Measurements from ENCODE around the gene TLR6.
"Not testable (repeated sequence)": the region's sequence is repeated elsewhere in the genome, so short reads cannot be mapped to it uniquely, and the experiment has no call there.

Gene TLR6

DNA sequence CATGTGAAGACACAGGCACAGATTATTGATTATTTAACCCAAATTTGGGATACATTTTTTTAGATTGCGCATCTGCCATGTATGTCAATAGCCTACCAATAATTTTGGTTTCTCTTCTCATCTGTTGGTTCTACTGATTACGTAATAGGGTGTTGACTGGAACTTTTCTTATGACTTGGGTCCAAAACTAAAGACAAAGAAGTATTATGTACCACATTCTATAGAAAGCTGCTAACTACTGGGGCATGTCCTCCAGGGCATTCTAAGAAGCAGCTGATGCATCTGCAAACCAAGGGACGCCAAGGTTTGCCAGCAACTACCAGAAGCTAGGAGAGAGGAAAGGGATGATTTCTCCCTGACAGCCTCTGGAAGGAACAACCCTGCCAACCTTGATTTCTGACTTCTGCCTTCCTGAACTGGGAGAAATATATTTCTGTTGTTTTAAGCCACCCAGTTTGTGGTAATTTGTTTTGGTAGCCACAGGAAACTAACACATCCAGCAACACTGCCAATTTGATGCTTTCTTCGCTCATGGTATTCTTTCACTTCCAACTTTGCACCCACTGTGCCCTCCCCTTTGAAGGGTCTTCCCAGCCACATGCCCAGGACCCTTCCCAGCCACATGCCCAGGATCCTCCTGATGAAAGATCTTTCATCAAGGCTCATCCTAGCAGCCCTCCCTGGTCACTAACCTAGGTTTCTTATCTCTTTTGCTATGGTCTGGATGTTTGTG is 36.1 kb downstream of the TLR6 start:
- no peaks in the 10 kb centered on the region for H3K36me3 ChIP-seq (ENCODE audit: control insufficient read depth, low read depth, low read length)
- H3K27ac ChIP-seq (ENCODE audit: low read length) = no peak overlapping the region
- no peaks in the 10 kb centered on the region for H3K27me3 ChIP-seq (ENCODE audit: control insufficient read depth, insufficient read depth, low read length)
- no peaks in the 10 kb centered on the region for H3K9me3 ChIP-seq (ENCODE audit: control insufficient read depth, low read depth, low read length)
- no peak overlapping the region for H3K9ac ChIP-seq (ENCODE audit: low read length)
- no peaks in the 10 kb centered on the region for H3K4me1 ChIP-seq (ENCODE audit: control insufficient read depth, low read depth, low read length)
- no peak overlapping the region for H3K4me3 ChIP-seq (ENCODE audit: low read length)

DNA sequence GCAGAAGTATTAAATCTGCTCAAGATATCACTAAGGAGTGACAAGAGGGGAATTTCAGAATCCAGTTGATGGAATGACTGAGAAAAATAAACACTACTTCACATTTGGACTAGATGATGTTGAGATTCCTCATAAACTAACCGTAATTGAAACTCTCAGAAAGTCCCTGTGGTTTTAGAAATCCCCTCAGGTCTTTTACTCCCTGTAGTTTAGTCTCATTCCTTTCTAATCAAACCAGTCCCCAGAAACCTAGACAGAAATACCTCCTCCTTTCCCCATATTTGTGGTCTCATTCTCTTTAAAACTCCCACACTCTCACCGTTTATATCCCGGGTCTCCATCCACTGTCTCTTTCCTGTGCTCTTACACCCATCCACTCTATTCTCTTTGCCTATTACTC is 37.0 kb downstream of the TLR6 start:
- H3K27ac ChIP-seq (ENCODE audit: low read length) = no peak overlapping the region
- no peaks in the 10 kb centered on the region for H3K9me3 ChIP-seq (ENCODE audit: control insufficient read depth, low read depth, low read length)
- no peaks in the 10 kb centered on the region for H3K4me1 ChIP-seq (ENCODE audit: control insufficient read depth, low read depth, low read length)
- H3K36me3 ChIP-seq (ENCODE audit: control insufficient read depth, low read depth, low read length) = no peaks in the 10 kb centered on the region
- no peak overlapping the region for H3K9ac ChIP-seq (ENCODE audit: low read length)
- H3K4me3 ChIP-seq (ENCODE audit: low read length) = no peak overlapping the region
- H3K27me3 ChIP-seq (ENCODE audit: control insufficient read depth, insufficient read depth, low read length) = no peaks in the 10 kb centered on the region

DNA sequence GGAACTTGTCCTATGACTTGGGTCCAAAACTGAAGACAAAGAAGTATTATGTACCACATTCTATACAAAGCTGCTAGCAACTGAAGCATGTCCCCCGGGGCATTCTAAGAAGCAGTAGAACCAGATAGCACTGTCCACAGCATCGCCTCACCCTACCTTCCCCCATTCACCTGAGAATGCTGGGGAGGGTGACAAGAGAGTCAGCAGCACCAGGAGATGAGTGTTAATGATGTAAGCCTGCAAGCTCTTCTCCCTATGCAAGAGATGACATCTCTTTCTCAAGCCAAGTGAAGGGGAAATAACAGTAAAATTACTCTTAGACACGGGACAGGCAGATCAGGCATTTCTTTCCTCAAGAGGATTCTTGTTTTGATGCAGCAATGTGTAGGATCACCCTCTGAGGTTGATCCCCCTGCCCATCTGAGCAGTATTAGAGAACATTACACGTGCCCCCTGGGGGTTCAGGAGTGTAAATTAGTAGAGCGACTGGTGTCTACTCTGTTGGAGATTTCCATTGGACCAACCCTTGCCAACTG is 38.1 kb downstream of the TLR6 start:
- Histone ChIP-seq H3K9me3 (ENCODE audit: control insufficient read depth, low read depth, low read length) (no peaks in the 10 kb centered on the region), H3K36me3 (ENCODE audit: control insufficient read depth, low read depth, low read length) (no peaks in the 10 kb centered on the region), H3K27ac (ENCODE audit: low read length) (no peak overlapping the region), H3K27me3 (ENCODE audit: control insufficient read depth, insufficient read depth, low read length) (no peaks in the 10 kb centered on the region), H3K4me1 (ENCODE audit: control insufficient read depth, low read depth, low read length) (no peaks in the 10 kb centered on the region), H3K4me3 (ENCODE audit: low read length) (no peak overlapping the region), H3K9ac (ENCODE audit: low read length) (no peak overlapping the region)

DNA sequence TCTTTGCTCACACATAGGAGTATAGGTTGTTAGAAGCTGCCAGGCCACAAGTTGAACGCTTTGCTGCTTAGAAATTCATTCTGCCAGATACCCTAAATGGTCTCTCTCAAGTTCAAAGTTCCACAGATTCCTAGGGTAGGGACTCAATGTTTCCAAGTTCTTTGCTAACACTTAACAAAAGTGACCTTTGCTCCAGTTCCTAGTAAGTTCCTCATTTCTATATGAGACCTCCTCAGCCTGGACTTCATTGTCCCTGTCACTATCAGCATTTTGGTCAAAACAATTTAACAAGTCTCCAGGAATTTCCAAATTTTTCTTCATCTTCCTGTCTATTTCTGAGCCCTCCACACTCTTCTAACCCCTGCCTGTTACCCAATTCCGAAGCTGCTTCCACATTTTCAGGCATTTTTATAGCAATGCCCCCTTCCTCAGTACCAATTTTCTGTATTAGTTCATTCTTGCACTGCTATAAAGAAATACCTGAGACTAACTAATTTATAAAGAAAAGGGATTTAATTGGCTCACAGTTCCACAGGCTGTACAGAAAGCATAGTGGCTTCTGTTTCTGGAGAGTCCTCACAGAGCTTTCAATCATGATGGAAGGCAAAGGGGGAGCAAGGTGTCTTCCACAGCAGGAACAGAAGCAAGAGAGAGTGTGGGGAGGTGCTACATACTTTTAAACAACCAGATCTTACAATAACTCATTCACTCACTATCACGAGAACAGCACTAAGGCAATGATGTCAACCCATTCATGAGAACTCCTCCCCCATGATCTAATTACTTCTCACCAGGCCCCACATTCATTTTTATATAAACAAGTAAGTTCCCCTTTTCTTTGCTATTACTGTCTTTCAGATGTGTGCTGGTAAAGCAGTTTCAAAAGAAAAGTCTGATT is 40.5 kb downstream of the TLR6 start:
- Histone ChIP-seq H3K27me3 (ENCODE audit: control insufficient read depth, insufficient read depth, low read length) (no peaks in the 10 kb centered on the region), H3K27ac (ENCODE audit: low read length) (no peak overlapping the region), H3K4me1 (ENCODE audit: control insufficient read depth, low read depth, low read length) (no peaks in the 10 kb centered on the region), H3K9ac (ENCODE audit: low read length) (no peak overlapping the region), H3K9me3 (ENCODE audit: control insufficient read depth, low read depth, low read length) (no peaks in the 10 kb centered on the region), H3K4me3 (ENCODE audit: low read length) (no peak overlapping the region), H3K36me3 (ENCODE audit: control insufficient read depth, low read depth, low read length) (no peaks in the 10 kb centered on the region)

DNA sequence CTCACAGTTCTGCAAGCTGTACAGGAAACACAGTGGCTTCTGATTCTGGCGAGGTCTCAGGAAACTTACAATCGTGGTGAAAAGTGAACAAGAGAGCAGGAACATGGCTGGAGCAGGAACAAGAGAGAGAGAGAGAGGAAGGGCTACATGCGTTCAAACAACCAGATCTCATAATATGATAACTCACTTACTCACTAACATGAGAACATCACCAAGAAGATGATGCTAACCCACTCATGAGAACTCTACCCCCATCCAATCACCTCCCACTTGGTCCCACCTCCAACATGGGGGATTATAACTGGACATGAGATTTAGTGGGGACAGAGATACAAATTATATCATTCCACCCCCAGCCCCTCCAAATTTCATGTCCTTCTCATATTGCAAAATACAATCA is 42.2 kb downstream of the TLR6 start:
- no peaks in the 10 kb centered on the region for H3K36me3 ChIP-seq (ENCODE audit: control insufficient read depth, low read depth, low read length)
- no peak overlapping the region for H3K9ac ChIP-seq (ENCODE audit: low read length)
- H3K4me3 ChIP-seq (ENCODE audit: low read length) = no peak overlapping the region
- H3K9me3 ChIP-seq (ENCODE audit: control insufficient read depth, low read depth, low read length) = no peaks in the 10 kb centered on the region
- H3K4me1 ChIP-seq (ENCODE audit: control insufficient read depth, low read depth, low read length) = no peaks in the 10 kb centered on the region
- no peak overlapping the region for H3K27ac ChIP-seq (ENCODE audit: low read length)
- no peaks in the 10 kb centered on the region for H3K27me3 ChIP-seq (ENCODE audit: control insufficient read depth, insufficient read depth, low read length)

DNA sequence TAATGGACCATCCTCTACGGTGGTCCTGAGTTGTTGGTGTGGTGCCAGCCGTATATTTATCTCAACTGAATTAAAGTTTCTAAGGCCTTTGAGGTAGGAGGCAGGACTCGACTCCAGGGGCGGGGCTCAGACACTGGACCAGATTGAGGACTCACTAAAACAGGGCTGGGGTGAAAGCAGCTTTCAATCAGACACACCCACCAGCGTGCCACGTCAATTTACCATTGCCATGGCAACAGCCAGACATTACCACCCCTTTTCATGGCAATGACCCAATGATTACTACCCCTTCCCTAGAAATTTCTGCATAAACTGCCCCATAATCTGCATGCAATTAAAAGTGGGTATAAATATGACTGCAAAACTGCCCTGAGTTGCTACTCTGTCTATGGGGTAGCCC is 45.3 kb downstream of the TLR6 start:
- no peak overlapping the region for H3K4me3 ChIP-seq (ENCODE audit: low read length)
- no peak overlapping the region for H3K9ac ChIP-seq (ENCODE audit: low read length)
- H3K36me3 ChIP-seq (ENCODE audit: control insufficient read depth, low read depth, low read length) = no peaks in the 10 kb centered on the region
- no peaks in the 10 kb centered on the region for H3K4me1 ChIP-seq (ENCODE audit: control insufficient read depth, low read depth, low read length)
- no peaks in the 10 kb centered on the region for H3K9me3 ChIP-seq (ENCODE audit: control insufficient read depth, low read depth, low read length)
- no peak overlapping the region for H3K27ac ChIP-seq (ENCODE audit: low read length)
- H3K27me3 ChIP-seq (ENCODE audit: control insufficient read depth, insufficient read depth, low read length) = no peaks in the 10 kb centered on the region

DNA sequence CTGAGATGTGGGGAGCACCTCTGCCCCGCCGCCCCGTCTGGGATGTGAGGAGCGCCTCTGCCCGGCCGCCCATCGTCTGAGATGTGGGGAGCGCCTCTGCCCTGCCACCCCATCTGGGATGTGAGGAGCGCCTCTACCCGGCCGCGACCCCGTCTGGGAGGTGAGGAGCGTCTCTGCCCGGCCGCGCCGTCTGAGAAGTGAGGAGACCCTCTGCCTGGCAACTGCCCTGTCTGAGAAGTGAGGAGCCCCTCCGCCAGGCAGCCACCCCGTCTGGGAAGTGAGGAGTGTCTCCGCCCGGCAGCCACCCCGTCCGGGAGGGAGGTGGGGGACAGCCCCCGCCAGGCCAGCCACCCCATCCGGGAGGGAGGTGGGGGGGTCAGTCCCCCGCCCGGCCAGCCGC is 49.2 kb downstream of the TLR6 start:
- not testable (repeated sequence) for H3K36me3 ChIP-seq (ENCODE audit: control insufficient read depth, low read depth, low read length); H3K9me3 ChIP-seq (ENCODE audit: control insufficient read depth, low read depth, low read length); H3K4me1 ChIP-seq (ENCODE audit: control insufficient read depth, low read depth, low read length); H3K27me3 ChIP-seq (ENCODE audit: control insufficient read depth, insufficient read depth, low read length); H3K4me3 ChIP-seq (ENCODE audit: low read length); H3K27ac ChIP-seq (ENCODE audit: low read length); H3K9ac ChIP-seq (ENCODE audit: low read length)

DNA sequence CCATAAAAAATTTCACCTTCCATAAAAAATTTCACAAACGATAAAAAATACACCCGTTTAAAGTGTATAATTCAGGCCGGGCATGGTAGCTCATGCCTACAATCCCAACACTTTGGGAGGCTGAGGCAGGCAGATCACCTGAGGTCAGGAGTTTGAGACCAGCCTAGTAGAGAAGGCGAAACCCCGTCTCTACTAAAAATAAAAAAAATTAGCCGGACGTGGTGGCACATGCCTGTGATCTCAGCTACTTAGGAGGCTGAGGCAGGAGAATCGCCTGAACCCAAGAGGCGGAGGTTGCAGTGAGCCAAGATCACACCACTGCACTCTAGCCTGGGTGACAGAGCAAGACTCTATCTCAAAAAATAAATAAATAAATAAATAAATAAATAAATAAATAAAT is 50.4 kb downstream of the TLR6 start:
- H3K27ac ChIP-seq (ENCODE audit: low read length); H3K4me1 ChIP-seq (ENCODE audit: control insufficient read depth, low read depth, low read length); H3K9ac ChIP-seq (ENCODE audit: low read length); H3K27me3 ChIP-seq (ENCODE audit: control insufficient read depth, insufficient read depth, low read length); H3K9me3 ChIP-seq (ENCODE audit: control insufficient read depth, low read depth, low read length); H3K4me3 ChIP-seq (ENCODE audit: low read length); H3K36me3 ChIP-seq (ENCODE audit: control insufficient read depth, low read depth, low read length): not testable (repeated sequence)

DNA sequence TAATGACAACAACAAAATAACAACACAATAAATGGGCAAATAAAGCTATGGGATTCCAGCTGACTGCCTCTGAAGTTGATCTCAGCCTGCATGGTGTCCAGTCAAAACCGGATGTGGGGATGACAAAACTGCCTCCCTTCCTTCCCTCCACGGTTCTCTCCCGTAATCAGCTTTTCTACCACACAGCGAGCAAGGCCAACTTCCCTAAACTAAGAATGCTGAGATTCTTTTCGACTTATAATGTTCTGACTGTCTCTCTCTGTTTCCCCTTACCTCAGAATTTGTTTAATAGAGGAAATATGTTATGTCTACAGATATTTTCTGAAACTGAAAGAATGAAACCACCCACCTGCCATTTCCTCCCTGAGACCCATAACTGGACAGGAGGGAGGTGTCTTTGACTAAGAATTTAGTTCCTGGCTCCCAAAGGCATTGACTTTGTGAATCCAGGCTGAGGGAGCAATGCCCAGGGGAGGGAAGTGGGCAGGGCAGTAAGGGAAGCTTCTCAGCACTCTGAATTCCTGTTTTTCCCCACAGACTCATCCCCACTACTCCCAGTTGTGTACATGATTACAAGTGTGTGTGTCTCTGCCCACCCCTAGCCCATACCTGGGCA is 51.0 kb downstream of the TLR6 start:
- H3K27me3 ChIP-seq (ENCODE audit: control insufficient read depth, insufficient read depth, low read length) = no peaks in the 10 kb centered on the region
- H3K9ac ChIP-seq (ENCODE audit: low read length) = no peak overlapping the region
- H3K36me3 ChIP-seq (ENCODE audit: control insufficient read depth, low read depth, low read length) = no peaks in the 10 kb centered on the region
- peaks cover 8% of the 10 kb centered on the region for H3K9me3 ChIP-seq (ENCODE audit: control insufficient read depth, low read depth, low read length)
- no peaks in the 10 kb centered on the region for H3K4me1 ChIP-seq (ENCODE audit: control insufficient read depth, low read depth, low read length)
- no peak overlapping the region for H3K4me3 ChIP-seq (ENCODE audit: low read length)
- H3K27ac ChIP-seq (ENCODE audit: low read length) = no peak overlapping the region

DNA sequence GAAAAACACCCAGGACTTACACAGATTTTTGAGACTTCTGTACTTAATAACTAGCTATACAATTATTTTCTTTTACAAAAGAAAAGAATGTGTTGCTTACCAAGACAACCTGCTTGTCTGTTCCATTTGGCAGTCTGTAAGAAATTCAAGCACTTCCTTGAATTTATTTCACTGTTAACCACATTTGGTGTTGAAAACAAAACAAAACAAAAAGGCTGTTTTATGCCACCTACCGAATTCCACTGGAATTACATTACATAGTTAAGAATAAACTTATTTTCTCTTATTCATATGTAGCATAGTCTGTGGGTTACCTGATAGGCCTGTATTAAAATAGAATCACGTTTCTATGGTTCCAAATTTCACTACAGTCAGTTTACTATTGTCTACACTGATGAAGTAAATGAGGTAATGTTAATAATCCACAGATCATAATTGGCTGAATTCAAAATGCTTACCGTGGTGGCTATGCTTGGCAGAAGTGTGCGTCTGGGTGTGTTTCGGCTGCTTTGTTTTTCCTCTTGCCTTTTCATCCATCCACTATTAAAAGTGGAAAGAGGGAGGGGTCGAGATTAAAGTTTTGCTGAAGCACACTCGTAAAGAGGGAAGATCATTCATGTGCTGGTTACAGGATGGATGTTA is 51.8 kb downstream of the TLR6 start, which contains the start of gene TLR1:
TLR1 (minus strand) TSS at position 138 of the 642 bp plus-strand sequence. CDS start 5,960 bp downstream, outside the sequence.
- Histone ChIP-seq H3K9ac (ENCODE audit: low read length) (no peak within 1 kb of the TSS), H3K27ac (ENCODE audit: low read length) (no peak within 1 kb of the TSS), H3K36me3 (ENCODE audit: control insufficient read depth, low read depth, low read length) (no peaks in the 10 kb centered on the region), H3K9me3 (ENCODE audit: control insufficient read depth, low read depth, low read length) (peaks cover 8% of the 10 kb centered on the region), H3K27me3 (ENCODE audit: control insufficient read depth, insufficient read depth, low read length) (no peaks in the 10 kb centered on the region), H3K4me1 (ENCODE audit: control insufficient read depth, low read depth, low read length) (no peaks in the 10 kb centered on the region), H3K4me3 (ENCODE audit: low read length) (no peak within 1 kb of the TSS)
